NT2/D1 (cell line): ENCODE results near the gene DUS2.

Experiments
- SUZ12 ChIP-seq: IDR thresholded peaks from 2 replicates; pipeline ENCODE4 v1.6.1; 2011; ENCODE audit not compliant: insufficient read length, insufficient read depth; ENCODE audit errors: extremely low read depth
- YY1 ChIP-seq: IDR thresholded peaks from 2 replicates; pipeline ENCODE4 v1.6.1; 2011; ENCODE audit not compliant: insufficient read length, insufficient read depth

DNA sequence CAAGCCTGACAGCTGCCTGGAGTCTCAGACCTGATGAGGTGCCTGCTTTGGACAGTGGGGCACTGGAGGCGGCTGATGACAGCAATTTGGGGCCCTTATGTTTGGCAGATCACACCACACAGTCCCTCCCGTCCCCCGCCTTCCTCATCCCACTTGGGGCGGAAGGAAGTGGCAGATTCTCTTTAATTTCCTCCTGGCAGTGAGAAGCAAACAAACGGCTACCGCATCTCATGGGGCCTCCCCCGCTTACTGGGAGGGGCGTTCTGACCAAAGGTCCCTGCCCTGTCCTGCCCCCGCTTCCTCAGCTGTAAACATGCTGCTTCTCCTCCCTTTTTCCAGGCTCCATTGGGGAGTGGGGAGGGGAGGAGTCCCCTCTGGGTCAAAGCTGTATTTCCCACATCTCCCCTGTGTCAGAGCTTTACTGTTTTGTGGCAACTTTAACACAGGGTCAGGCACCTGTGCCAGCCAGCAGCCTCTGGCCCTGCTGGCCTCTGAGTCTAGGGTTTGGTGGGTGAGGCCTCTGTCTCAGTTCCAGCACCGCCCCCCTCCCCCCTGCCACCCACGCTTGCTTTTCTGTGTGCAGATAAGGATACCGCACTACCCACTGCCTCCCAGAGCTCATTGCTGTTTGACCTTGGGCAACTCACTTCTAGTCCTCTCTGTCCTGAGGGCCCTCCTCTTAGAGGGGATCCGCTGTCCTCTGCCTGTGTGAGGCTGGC, 56.7 kb downstream of the DUS2 start:
- TF ChIP-seq YY1 (no peak), SUZ12 (no peak)
